ENCODE results near the gene AATK. TPM values are rescaled to one million over a fixed set of nuclear protein-coding genes. Genes with fewer than 3 reads are reported as not detected.

AATK gene
- total and polyA plus RNA-seq, 9 of the 15 experiments (the other 6 are each of a cell fraction or from before 2014, with no cell fraction given): 0.11 to 0.55 (median 0.38) TPM; not detected in 5

DNA sequence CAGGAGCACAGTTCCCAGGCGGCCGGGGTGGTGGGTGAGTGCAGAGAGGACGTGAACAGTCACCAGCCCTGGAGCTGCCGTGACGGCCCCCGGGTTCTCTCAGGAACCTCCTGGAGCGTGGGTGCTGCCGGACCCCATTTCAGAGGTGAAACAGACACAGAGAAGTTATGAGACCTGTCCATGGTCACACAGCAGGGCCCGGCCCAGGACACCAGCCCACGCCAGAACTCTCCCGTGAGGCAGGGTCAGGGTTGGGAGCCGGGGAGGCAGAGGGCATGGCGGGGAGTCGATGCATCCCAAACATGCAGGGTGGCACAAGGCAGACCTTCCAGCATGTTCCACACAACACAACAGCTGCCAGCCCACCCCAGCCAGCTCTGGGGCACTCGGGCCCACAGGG is 4.5 kb downstream of the AATK start:
- Histone ChIP-seq H3K27me3 (ENCODE audit: control insufficient read depth in 2 of 2, insufficient read depth in 2 of 2, low read length in 2 of 2) (peaks cover 44 to 90% of the 10 kb centered on the region in 2 experiments; a peak in 4 of 5 replicates), H3K4me3 (no peak overlapping the region), H3K9me3 (replicated peaks; ENCODE audit: control insufficient read depth, insufficient read depth, low read depth, low read length) (no peaks in the 10 kb centered on the region), H3K9me1 (ENCODE audit: control insufficient read depth, insufficient read depth, low read length) (no peaks in the 10 kb centered on the region), H4K20me1 (replicated peaks; ENCODE audit: control insufficient read depth, insufficient read depth, low read length) (no peaks in the 10 kb centered on the region; the same call in 1 of the 2 replicates), H3K4me1 (replicated peaks in 1 of 2; ENCODE audit: control insufficient read depth in 2 of 2, insufficient read depth in 2 of 2, low read length in 2 of 2) (peaks cover 0 to 88% of the 10 kb centered on the region in 2 experiments; a peak in 2 of 5 replicates), H3K27ac (ENCODE audit: extremely low read depth, low read depth, low read length) (no peak overlapping the region), H3K36me3 (ENCODE audit: control insufficient read depth, insufficient read depth, low read length) (no peaks in the 10 kb centered on the region), H3K4me2 (ENCODE audit: insufficient read depth, low read length) (no peak overlapping the region), H2AFZ (ENCODE audit: low read depth, low read length) (no peak overlapping the region), H3K79me2 (ENCODE audit: control insufficient read depth, insufficient read depth, low read length) (no peaks in the 10 kb centered on the region), H3K9ac (ENCODE audit: insufficient read depth in 1 of 2, low read depth in 2 of 2, low read length in 2 of 2) (no peak overlapping the region)
- ATAC-seq: no peak
- ChIA-PET CTCF (ENCODE audit: low intra/inter-chr PET ratio) (no interaction called here), POLR2A (no interaction called here)
- intact Hi-C loops (cut with micrococcal nuclease) (no loop called here), in situ Hi-C loops (cut with MboI) (no loop called here)
- no peak for DNase-seq (ENCODE audit: extremely low read depth in 1 of 4, low spot score in 3 of 4)
- FAIRE-seq: no peak
- no TSS peak for BruUV-seq (replicated peaks)
- 32% methylated on average over 15 of the region's 15 CpGs for WGBS (ENCODE audit: insufficient coverage, low coverage, missing lambda C conversion rate)
- TF ChIP-seq SRSF9 (IDR thresholded peaks at IDR 0.05; ENCODE audit: borderline replicate concordance, low read depth, low read length) (no peak), NFATC3 (IDR thresholded peaks at IDR 0.05) (no peak), POU5F1 (IDR thresholded peaks at IDR 0.05; ENCODE audit: borderline replicate concordance, low read depth, low read length, partially characterized antibody) (no peak), ZNF408 (CRISPR knock-in tag; IDR thresholded peaks at IDR 0.05; ENCODE audit: low read depth) (no peak), TAF1 (IDR thresholded peaks at IDR 0.05; ENCODE audit: control insufficient read depth, extremely low read depth, insufficient read depth, low read length, severe bottlenecking) (no peak), CC2D1A (IDR thresholded peaks at IDR 0.05) (no peak)
